Fibroblast of pulmonary artery (primary cell): Measurements from ENCODE around the gene SEC24D.
A peak's percentile ranks its signal among the peaks of the same experiment; 100 is the strongest.

Experiments used
- DNase-seq: peaks from one replicate; pipeline ENCODE4 v3.0.0-alpha.2; 2010; ENCODE audit warnings: low read depth
- H3K4me3 ChIP-seq: replicated peaks from 2 replicates; pipeline ENCODE4 v1.5.1; 2011; ENCODE audit warnings: low read depth, mild to moderate bottlenecking, control low read depth, low read length, moderate library complexity
- CTCF ChIP-seq: IDR thresholded peaks from 2 replicates; pipeline ENCODE4 v1.5.1; 2011; ENCODE audit warnings: mild to moderate bottlenecking, control low read depth, low read length, inconsistent platforms; ENCODE audit errors: missing control alignments

The SEC24D gene

GRCh38 chr4:118767109-118767508 is 68.8 kb downstream of the SEC24D start:
- TF ChIP-seq CTCF: no peak
- no peak overlapping the region for H3K4me3 ChIP-seq
- DNase-seq: no peak

GRCh38 chr4:118765399-118765798 is 70.5 kb downstream of the SEC24D start:
- peak; percentile 97 for DNase-seq
- no peak for TF ChIP-seq CTCF
- H3K4me3 ChIP-seq: no peak overlapping the region

GRCh38 chr4:118762730-118763477 is 73.0 kb downstream of the SEC24D start:
- DNase-seq: peak; percentile 66
- no peak overlapping the region for H3K4me3 ChIP-seq
- TF ChIP-seq CTCF: no peak

- no peak for TF ChIP-seq CTCF
- no peak overlapping the region for H3K4me3 ChIP-seq
- no peak for DNase-seq
Measured at GRCh38 chr4:118762155-118762554, 73.8 kb downstream of the SEC24D start.

GRCh38 chr4:118761397-118762016 is 74.4 kb downstream of the SEC24D start:
- DNase-seq: no peak
- TF ChIP-seq CTCF: no peak
- no peak overlapping the region for H3K4me3 ChIP-seq

- DNase-seq: no peak
- no peak overlapping the region for H3K4me3 ChIP-seq
- no peak for TF ChIP-seq CTCF
Measured at GRCh38 chr4:118760493-118760892, 75.4 kb downstream of the SEC24D start.
